H9 (cell line): ENCODE data around the gene SLC44A2. TPM values are rescaled to one million over a fixed set of nuclear protein-coding genes. Genes with fewer than 3 reads are reported as not detected.

Experiments
- DNase-seq: peaks from one replicate; pipeline ENCODE4 v3.0.0-alpha.2; 2017
- H2AFZ ChIP-seq: one replicate; pipeline ENCODE4 v1.6.1; 2013; ENCODE audit warnings: mild to moderate bottlenecking, low read length, control low read depth, moderate library complexity
- H2AK5ac ChIP-seq: 2 replicates; pipeline ENCODE4 v1.6.1; 2013; ENCODE audit warnings: low read length, control low read depth, mixed read lengths; ENCODE audit not compliant: insufficient read length
- H2BK120ac ChIP-seq: one replicate; pipeline ENCODE4 v1.6.1; 2013; ENCODE audit warnings: low read depth, mild to moderate bottlenecking, low read length, control low read depth, inconsistent platforms; ENCODE audit not compliant: poor library complexity, severe bottlenecking
- H2BK12ac ChIP-seq: 2 replicates; pipeline ENCODE4 v1.6.1; 2013; ENCODE audit warnings: low read length, control low read depth, mixed read lengths, low read depth; ENCODE audit not compliant: insufficient read length
- H2BK15ac ChIP-seq: 2 replicates; pipeline ENCODE4 v1.6.1; 2013; ENCODE audit warnings: low read depth, low read length, control low read depth
- H2BK20ac ChIP-seq: one replicate; pipeline ENCODE4 v1.6.1; 2013; ENCODE audit warnings: low read depth, mild to moderate bottlenecking, low read length, control low read depth, inconsistent platforms; ENCODE audit not compliant: poor library complexity, severe bottlenecking
- H2BK5ac ChIP-seq: 2 replicates; pipeline ENCODE4 v1.6.1; 2013; ENCODE audit warnings: low read length, control low read depth, mixed read lengths; ENCODE audit not compliant: insufficient read length
- H3K14ac ChIP-seq: 2 replicates; pipeline ENCODE4 v1.6.1; 2013; ENCODE audit warnings: low read length, control low read depth; ENCODE audit not compliant: insufficient read depth
- H3K18ac ChIP-seq: 2 replicates; pipeline ENCODE4 v1.6.1; 2013; ENCODE audit warnings: low read depth, mild to moderate bottlenecking, mixed read lengths, low read length, control low read depth; ENCODE audit not compliant: insufficient read length
- H3K23ac ChIP-seq: 2 replicates; pipeline ENCODE4 v1.6.1; 2013; ENCODE audit warnings: low read length, control low read depth, mixed read lengths, low read depth; ENCODE audit not compliant: insufficient read length
- H3K23me2 ChIP-seq: 2 replicates; pipeline ENCODE4 v1.6.1; 2013; ENCODE audit warnings: low read depth, mild to moderate bottlenecking, mixed read lengths, low read length, control low read depth; ENCODE audit not compliant: insufficient read length, poor library complexity, severe bottlenecking
- H3K27ac ChIP-seq: 2 replicates; pipeline ENCODE4 v1.5.1; 2013; ENCODE audit warnings: low read length, control low read depth, mixed read lengths, low read depth; ENCODE audit not compliant: insufficient read length
- H3K27me3 ChIP-seq: 2 replicates; pipeline ENCODE4 v1.6.1; 2013; ENCODE audit warnings: low read length, control low read depth, inconsistent platforms; ENCODE audit not compliant: insufficient read depth
- H3K4ac ChIP-seq: 2 replicates; pipeline ENCODE4 v1.6.1; 2013; ENCODE audit warnings: low read depth, mild to moderate bottlenecking, control low read depth, inconsistent platforms, low read length, moderate library complexity
- H3K4me1 ChIP-seq: 2 replicates; pipeline ENCODE4 v1.6.1; 2013; ENCODE audit warnings: low read length, control low read depth, inconsistent platforms; ENCODE audit not compliant: insufficient read depth
- H3K4me2 ChIP-seq: 2 replicates; pipeline ENCODE4 v1.6.1; 2013; ENCODE audit warnings: low read length, control low read depth, mixed read lengths; ENCODE audit not compliant: insufficient read length, insufficient read depth
- H3K56ac ChIP-seq: 2 replicates; pipeline ENCODE4 v1.6.1; 2013; ENCODE audit warnings: low read depth, mild to moderate bottlenecking, mixed read lengths, low read length, control low read depth; ENCODE audit not compliant: insufficient read length
- H3K79me1 ChIP-seq: 2 replicates; pipeline ENCODE4 v1.6.1; 2013; ENCODE audit warnings: low read depth, mild to moderate bottlenecking, moderate library complexity, low read length, control low read depth, inconsistent platforms; ENCODE audit not compliant: insufficient read depth, poor library complexity, severe bottlenecking
- H3K79me2 ChIP-seq: 2 replicates; pipeline ENCODE4 v1.6.1; 2013; ENCODE audit warnings: low read length, control low read depth, inconsistent platforms; ENCODE audit not compliant: insufficient read depth
- H3K9ac ChIP-seq: 2 replicates; pipeline ENCODE4 v1.6.1; 2013; ENCODE audit warnings: low read length, control low read depth, mixed read lengths; ENCODE audit not compliant: insufficient read length; ENCODE audit errors: extremely low read depth
- H3K9me3 ChIP-seq: one replicate; pipeline ENCODE4 v1.6.1; 2013; ENCODE audit warnings: low read depth, low read length, inconsistent platforms; ENCODE audit not compliant: control insufficient read depth
- H3T11ph ChIP-seq: one replicate; pipeline ENCODE4 v1.6.1; 2013; ENCODE audit warnings: mild to moderate bottlenecking, low read length, control low read depth, inconsistent platforms
- H4K20me1 ChIP-seq: one replicate; pipeline ENCODE4 v1.6.1; 2013; ENCODE audit not compliant: control insufficient read depth, insufficient read length, insufficient read depth
- H4K5ac ChIP-seq: 2 replicates; pipeline ENCODE4 v1.6.1; 2013; ENCODE audit warnings: low read depth, mild to moderate bottlenecking, mixed read lengths, low read length, control low read depth; ENCODE audit not compliant: insufficient read length
- H4K8ac ChIP-seq: replicated peaks from 2 replicates; pipeline ENCODE4 v1.6.1; 2013; ENCODE audit warnings: low read length, control low read depth, mixed read lengths, low read depth; ENCODE audit not compliant: insufficient read length
- H4K91ac ChIP-seq: 2 replicates; pipeline ENCODE4 v1.6.1; 2013; ENCODE audit warnings: low read depth, mild to moderate bottlenecking, moderate library complexity, mixed read lengths, low read length, control low read depth; ENCODE audit not compliant: insufficient read length
- H3K27ac Mint-ChIP-seq, 3 experiments: 2 replicates in 2 of 3; 3 replicates in 1 of 3; pipeline ENCODE4 v1.8.0; 2020 to 2021; ENCODE audit warnings: mixed read lengths in 3 of 3, mild to moderate bottlenecking in 1 of 3, moderate library complexity in 1 of 3
- H3K27me3 Mint-ChIP-seq: 2 replicates; pipeline ENCODE4 v1.8.0; 2021; ENCODE audit warnings: low read depth, mild to moderate bottlenecking, moderate library complexity, mixed read lengths
- H3K36me3 Mint-ChIP-seq, 3 experiments: 2 replicates in 2 of 3; 3 replicates in 1 of 3; pipeline ENCODE4 v1.8.0; 2020 to 2021; ENCODE audit warnings: low read depth in 3 of 3, mixed read lengths in 3 of 3; ENCODE audit not compliant: insufficient read depth in 1 of 3
- H3K4me1 Mint-ChIP-seq, 2 experiments: 2 replicates each; pipeline ENCODE4 v1.8.0; 2020; ENCODE audit warnings: mixed read lengths in 2 of 2
- H3K4me3 Mint-ChIP-seq, 2 experiments: 2 replicates in 1 of 2; 3 replicates in 1 of 2; pipeline ENCODE4 v1.8.0; 2020 to 2021; ENCODE audit warnings: mild to moderate bottlenecking in 2 of 2, mixed read lengths in 2 of 2, moderate library complexity in 1 of 2
- H3K9me3 Mint-ChIP-seq, 2 experiments: 2 replicates in 1 of 2; 3 replicates in 1 of 2; pipeline ENCODE4 v1.8.0; 2020; ENCODE audit warnings: mild to moderate bottlenecking in 2 of 2, mixed read lengths in 2 of 2, moderate library complexity in 1 of 2
- CTCF ChIP-seq: fragments of 200-600 bp; sonication (generic); conservative IDR thresholded peaks from 3 replicates; pipeline ENCODE4 v1.8.0; 2021; ENCODE audit warnings: antibody characterized with exemption, mild to moderate bottlenecking
- WGBS: extraction: QIAGEN DNeasy Blood & Tissue Kit; methylation state at CpG from one replicate; pipeline ENCODE4 v1.1.7; 2013; ENCODE audit warnings: missing lambda C conversion rate, low lambda C conversion rate, mixed read lengths; ENCODE audit not compliant: insufficient read length; ENCODE audit errors: extremely low coverage; 5-methylcytosine and 5-hydroxymethylcytosine counted together
- total RNA-seq: library from RNA; stranded (reverse); gene quantifications from 2 replicates; pipeline ENCODE4 v1.2.1, GENCODE V29; 2021

Gene SLC44A2
- total RNA-seq, 1 experiment from 2014 or later = 121 TPM

DNA sequence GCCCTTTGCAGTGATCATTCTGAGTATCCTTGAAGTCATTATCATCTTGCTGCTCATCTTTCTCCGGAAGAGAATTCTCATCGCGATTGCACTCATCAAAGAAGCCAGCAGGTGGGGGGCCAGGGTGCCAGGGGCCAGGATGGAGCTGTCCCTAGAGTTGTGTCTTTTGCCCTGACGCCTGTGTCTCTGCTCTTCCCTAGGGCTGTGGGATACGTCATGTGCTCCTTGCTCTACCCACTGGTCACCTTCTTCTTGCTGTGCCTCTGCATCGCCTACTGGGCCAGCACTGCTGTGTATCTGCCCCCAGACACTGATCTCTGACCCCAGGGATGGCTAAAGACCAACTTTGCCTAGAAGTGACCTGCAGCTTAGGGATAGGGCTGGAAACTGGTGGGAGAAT lies 9.6 kb downstream of the SLC44A2 start:
- Histone ChIP-seq H3K79me2 (no peaks in the 10 kb centered on the region), H2BK5ac (no peak overlapping the region), H3K56ac (no peak overlapping the region), H4K5ac (no peak overlapping the region), H3T11ph (no peak overlapping the region), H3K4me2 (no peak overlapping the region), H3K4me1 (no peaks in the 10 kb centered on the region), H4K8ac (no peak overlapping the region), H3K18ac (no peak overlapping the region), H2BK20ac (no peak overlapping the region), H2BK12ac (no peak overlapping the region), H3K9me3 (no peaks in the 10 kb centered on the region), H3K9ac (no peak overlapping the region), H3K23me2 (no peaks in the 10 kb centered on the region), H4K20me1 (no peaks in the 10 kb centered on the region), H3K27me3 (no peaks in the 10 kb centered on the region), H3K27ac (no peak overlapping the region), H4K91ac (no peak overlapping the region), H2AK5ac (no peak overlapping the region), H3K79me1 (no peaks in the 10 kb centered on the region), H3K14ac (no peak overlapping the region), H2AFZ (no peak overlapping the region), H2BK120ac (no peak overlapping the region), H3K4ac (no peak overlapping the region), H3K23ac (no peak overlapping the region), H2BK15ac (no peak overlapping the region)
- no CpG with 5 or more reads among the region's 6 CpGs for WGBS
- no peak for DNase-seq
- Mint-ChIP-seq H3K9me3 (no peaks in the 10 kb centered on the region), H3K27me3 (no peaks in the 10 kb centered on the region), H3K27ac (peak overlapping the region in 2 of 3 experiments; percentile 9 to 39; a peak in 2 of 7 replicates), H3K36me3 (peaks cover 52 to 89% (median 79%) of the 10 kb centered on the region in 3 experiments; a peak in 6 of 7 replicates), H3K4me1 (peaks cover 7 to 8% of the 10 kb centered on the region in 2 experiments), H3K4me3 (no peak overlapping the region)
- no peak for TF ChIP-seq CTCF
